CD4-positive, alpha-beta T cell treated with Interleukin-6 for 4 hours (primary cell): Measurements from ENCODE around the gene C17orf113.
"Not testable (repeated sequence)": the region's sequence is repeated elsewhere in the genome, so short reads cannot be mapped to it uniquely, and the experiment has no call there.

ENCODE experiments used
- DNase-seq: peaks from one replicate; pipeline ENCODE4 v3.0.0-alpha.2; 2020; ENCODE audit warnings: mixed read lengths

The C17orf113 gene

GRCh38 chr17:42016411-42016831 lies 34.0 kb downstream of the C17orf113 start:
- DNase-seq = no peak

DNA sequence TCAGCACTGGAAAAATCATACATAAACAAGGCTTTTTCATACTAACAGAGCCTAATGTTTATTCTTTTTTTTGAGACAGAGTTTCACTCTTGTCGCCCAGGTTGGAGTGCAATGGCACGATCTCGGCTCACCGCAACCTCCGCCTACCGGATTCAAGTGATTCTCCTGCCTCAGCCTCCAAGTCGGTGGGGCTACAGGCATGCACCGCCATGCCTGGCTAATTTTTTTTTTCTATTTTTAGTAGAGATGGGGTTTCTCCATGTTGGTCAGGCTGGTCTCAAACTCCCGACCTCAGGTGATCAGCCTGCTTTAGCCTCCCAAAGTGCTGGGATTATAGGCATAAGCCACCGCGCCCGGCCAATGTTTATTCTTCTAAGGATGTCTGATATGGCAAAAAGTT lies 36.7 kb downstream of the C17orf113 start:
- DNase-seq = not testable (repeated sequence)

DNA sequence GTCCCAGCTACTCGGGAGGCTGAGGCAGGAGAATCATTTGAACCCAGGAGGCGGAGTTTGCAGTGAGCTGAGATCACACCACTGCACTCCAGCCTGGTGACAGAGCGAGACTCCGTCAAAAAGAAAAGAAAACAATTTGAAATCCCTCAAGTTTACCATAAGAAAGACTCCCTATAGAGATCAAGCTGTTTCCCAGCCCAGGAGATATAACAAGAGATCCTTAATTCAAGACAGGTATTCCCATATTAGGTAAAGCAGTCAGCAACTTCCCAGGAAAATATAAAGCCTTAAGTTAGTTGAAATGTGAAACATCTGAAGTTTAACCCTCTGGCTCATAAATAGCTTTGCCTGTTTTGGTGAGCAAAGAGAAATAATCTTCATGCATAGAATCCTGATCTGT lies 38.0 kb downstream of the C17orf113 start:
- not testable (repeated sequence) for DNase-seq

DNA sequence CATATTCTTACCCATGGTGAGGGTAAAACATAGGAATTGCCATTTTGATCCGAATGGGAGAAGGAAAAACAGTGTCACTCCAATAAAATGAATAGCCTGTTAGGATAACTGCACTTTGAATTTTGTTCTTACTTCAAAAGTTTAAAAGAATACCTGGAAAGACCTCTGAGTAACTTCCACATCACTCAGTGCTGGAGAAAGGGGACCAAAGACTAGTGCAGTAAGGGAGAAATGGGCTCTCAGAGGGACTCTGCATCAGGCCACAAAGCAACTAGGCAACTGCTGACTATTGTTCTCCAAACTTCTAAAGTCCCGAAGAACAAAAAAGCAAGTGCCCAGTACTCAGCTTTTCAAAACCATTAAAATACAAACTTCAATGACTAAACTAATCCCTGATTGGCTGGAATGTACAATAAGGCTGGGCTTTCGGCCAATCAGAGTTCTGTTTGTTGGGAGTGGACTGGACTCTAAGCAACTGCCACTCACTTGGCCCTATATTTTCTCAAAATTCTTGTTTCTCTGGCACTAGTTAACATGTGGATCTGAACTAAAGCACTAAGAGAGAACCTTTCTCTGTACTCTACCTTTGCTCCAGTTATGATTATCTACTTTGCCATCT lies 39.4 kb downstream of the C17orf113 start:
- DNase-seq = no peak

GRCh38 chr17:42010266-42010680 lies 40.1 kb downstream of the C17orf113 start:
- not testable (repeated sequence) for DNase-seq

DNA sequence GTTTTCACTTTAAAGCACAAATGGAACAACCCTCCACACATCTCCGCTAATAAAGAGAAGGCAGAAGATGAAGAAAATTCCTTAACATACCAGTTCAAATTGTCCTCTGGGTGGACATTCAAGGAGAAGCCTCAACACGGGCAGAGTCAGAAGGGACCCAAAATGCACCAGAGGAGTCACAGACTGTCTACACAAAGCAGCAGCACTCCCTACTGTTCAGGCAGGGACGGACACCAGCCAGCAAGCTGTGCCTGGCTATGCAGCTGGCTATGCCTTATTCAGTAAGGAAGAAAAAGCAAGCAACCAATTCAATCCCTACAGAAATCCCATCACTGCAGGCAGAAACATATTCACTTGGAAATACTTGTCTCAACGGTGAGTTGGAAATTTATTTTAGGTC lies 41.2 kb downstream of the C17orf113 start:
- DNase-seq = no peak

DNA sequence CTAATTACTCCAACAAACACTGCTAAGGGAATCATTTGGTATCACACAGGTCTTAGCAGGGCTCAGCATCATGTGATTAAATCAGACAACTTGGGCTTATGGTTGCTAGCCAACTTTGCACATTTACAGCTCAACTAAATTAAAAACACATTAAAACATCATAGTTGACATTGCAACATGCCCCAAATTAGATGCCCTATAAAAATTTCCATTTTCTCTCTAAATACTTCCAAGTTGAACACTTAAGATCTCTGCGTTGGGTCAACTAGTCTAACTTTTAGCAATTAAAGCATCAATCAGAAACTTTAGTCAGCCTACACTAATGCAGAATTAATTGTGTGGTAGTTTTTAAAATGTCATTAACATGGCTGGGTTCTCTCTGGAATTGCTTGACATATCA lies 45.2 kb downstream of the C17orf113 start:
- no peak for DNase-seq

- no peak for DNase-seq
Measured at GRCh38 chr17:42002792-42003301, 47.6 kb downstream of the C17orf113 start.

GRCh38 chr17:42002175-42002791 lies 48.1 kb downstream of the C17orf113 start:
- no peak for DNase-seq

DNA sequence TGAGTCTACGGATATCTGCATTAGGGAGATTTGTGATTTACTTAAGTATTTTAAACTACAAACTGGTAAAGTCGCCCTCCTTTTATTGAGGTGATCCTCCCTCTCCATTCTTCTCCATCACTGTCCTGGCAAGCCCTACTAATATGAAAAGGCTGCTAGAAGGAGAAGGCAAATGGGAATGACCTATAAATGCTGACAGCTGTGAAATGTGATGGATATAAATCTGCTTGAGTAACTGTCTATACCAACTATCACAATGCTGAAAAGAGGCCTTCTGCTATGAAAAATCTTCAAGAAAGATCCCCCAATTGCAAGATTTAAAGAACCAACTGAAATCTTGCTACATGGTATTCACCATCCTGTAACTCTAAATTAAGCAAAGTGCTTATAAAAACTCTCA lies 48.7 kb downstream of the C17orf113 start:
- no peak for DNase-seq

DNA sequence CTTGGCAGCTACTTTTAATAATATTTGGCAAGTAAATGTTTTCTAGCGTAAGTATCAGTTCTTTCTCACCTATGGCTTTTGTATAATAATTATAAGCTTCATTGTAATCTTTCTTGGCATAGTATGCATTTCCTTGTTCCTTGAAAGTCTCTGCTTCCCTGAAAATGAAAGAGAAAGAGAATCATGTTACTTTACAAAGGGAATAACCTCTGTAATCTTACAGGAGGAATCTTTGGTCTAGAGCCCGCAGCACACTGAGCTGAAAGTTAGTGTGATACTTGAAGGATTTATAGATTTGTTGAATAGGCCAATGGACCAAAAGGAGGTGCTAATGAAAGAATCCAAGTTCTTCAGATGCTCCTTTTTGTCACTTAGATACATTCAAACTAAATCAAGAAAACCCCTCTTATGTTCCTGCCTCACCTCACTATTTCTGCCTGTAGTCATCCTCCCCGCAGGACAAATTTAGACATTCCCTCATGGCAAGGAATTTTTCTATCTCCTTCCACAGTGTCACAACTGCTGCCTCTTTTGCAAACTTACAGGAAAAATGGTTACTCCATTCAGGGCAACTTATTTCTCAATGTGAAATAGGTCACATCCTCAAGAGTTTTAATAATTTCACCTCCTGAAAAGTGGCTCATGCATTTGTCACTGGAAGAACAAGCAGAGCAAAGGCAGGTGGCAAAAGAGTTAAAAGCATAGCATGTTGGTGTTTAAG lies 49.8 kb downstream of the C17orf113 start:
- no peak for DNase-seq

GRCh38 chr17:41998497-41998896 lies 51.9 kb downstream of the C17orf113 start:
- DNase-seq = no peak

DNA sequence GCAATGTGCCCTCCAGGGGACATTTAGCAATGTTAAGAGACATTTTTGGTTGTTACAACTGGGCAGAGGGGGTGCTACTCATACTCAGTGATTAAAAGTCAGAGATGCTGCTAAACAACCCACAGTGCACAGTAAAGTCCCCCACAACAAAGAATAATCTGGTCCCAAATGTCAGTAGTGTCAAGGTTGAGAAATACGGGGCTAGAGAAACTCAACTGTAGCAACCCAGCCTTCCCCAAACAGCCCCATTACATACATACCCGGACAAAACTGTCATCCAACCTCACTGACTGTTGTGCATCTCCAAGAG lies 53.6 kb downstream of the C17orf113 start:
- no peak for DNase-seq

- no peak for DNase-seq
Measured at GRCh38 chr17:41992576-41992975, 57.8 kb downstream of the C17orf113 start.

- no peak for DNase-seq
Measured at GRCh38 chr17:41989702-41990419, 60.5 kb downstream of the C17orf113 start.

DNA sequence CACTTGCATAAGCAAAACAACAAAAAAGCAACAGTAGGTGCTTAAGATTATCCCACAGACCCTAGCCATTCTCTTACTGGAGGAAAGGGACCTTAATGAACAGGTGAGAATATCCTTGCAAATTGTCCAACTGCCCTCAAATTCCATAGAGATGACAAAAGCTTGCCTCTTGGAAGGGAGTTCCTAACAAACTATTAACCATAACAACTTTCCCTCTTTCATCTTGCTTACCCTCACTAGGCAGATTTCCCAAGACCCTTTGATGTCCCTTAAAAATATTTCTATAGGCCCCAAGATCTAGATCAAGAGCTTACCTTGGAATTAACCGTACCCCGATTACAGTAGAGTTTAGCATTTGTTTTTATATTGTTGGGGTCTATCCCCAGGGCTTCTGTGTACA lies 62.0 kb downstream of the C17orf113 start:
- no peak for DNase-seq
